GM21447 (cell line): ENCODE data around the gene CYP2W1.
A peak's percentile ranks its signal among the peaks of the same experiment; 100 is the strongest.

ENCODE experiments used
- ATAC-seq: cut with Tn5 transposase; IDR thresholded peaks from one replicate; pipeline ENCODE4 v1.9.1; 2021; ENCODE audit not compliant: unreplicated experiment

CYP2W1 gene

DNA sequence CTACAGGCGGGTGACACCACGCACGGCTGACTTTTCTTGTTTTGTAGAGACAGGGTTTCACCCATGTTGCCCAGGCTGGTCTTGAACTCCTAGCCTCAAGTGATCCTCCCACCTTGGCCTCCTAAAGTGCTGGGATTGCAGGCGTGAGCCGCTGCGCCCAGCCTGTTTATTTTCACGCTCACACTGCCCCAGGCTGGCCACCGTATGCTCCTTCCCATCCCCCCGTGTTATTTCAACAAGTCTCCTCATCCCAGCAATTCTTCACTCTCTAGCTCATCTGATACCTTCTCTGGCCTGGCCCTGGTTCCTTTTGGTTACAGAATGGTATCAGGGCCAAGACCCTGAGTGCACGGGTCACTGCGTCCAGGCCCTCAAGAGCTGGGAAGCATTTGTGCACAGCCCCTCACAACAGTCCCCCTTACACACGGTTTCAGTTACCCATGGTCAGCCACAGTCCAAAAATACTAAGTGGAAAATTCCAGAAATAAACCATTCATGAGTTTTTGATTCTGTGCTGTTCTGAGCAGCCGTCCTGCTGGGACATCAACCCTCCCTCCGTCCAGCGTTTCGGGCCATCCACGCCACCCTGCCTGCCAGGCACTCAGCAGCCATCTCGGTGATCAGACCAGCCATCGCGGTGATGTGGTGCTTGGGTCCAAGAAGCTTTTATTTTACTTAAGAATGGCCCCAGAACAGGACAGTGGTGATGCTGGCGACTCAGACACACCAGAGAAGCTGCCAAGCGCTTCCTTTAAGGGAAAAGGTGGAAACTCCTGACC is 16.5 kb upstream of the CYP2W1 start:
- no peak for ATAC-seq

DNA sequence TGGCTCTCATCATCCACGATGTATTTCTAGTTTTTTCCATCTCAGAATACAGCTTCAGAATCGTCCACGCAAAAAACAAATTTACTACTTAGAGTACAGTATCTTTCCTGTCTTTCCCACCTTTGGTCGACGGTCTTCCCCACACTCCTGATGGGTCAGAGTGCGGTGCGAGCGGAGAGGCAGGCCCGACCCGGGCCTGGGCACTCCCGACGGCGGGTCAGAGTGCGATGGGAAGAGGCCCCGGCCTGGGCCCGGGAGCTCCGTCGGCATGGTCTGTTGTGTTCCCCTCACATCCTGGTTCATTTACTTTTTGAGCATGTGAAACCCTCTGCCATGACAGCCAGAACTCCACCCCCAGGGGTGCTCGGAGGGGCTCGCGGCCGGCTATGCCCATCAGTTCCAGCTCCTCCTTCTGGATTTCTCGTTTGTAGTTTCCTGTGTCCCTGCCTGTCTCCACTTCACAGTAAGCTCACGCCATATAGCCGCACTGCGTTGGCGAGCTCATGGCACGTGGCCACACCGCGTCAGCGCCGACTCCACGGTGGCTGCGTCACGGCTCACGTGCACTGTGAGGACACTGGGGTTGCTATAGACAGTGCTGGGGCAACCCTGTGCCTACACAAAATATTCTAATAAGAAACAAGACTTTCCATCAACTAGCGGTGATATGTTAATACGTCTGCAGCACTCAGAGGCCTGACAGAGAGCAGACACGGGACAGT is 15.5 kb upstream of the CYP2W1 start:
- ATAC-seq: no peak

DNA sequence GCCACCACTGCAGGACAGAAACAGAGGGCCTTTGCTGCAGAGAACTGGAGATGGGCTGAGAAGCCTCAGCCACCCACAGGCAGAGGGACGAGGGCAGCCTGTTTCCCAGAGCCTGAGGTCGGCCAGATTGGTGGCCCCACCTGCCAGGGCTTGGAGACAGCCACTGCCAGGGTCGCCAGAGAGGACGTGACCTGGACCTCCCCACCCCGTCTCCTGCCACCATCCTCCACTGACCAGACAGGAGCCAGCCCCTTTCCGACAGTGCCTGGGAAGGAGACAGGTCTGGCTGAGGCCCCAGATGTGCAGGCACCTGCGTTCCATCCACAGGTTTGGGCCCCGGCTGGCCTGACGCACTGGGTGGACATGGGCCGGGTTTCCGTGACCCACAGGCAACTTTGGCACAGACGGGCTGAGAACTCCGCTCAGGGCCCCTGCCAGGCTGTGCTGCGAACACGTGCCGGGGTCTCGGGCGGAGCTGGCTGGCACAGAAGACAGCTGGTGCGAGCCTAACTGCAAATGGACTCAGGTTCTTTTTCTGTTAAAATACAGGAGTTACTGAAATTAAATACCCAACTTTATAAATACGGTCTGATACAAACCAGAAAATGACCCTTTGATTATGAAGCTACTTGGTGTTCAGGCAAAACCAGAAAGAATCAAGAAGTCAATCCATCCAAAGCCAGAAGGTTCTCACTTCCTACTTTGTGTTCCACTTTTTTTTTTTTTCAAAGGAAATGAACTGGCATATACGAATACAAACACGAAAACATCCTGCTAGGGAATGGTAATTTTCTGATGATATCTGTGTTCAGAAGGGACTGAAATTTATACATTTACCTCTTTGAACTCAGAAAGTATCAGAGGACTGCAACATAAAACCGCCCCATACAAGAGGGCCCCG is 14.5 kb upstream of the CYP2W1 start:
- ATAC-seq: no peak

DNA sequence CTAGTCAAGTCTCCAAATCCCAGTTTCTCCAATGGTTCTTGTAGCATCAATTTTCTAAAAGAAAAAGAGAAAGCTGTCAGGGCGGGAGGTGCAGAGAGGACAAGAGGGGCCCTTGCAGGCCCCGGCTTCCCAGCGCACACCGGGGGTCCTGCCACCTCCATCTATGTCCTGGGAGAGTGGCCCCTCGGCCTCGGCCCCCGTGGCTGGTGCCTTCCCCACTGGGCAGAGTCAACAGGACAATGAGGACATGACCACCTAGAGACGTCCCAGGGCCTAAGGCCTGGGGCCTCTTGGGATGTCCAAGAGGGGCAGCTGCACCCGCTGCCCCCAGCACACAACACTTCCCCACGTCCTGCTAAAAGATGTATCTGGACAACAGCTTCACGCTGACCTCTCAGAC is 13.6 kb upstream of the CYP2W1 start:
- ATAC-seq: no peak

DNA sequence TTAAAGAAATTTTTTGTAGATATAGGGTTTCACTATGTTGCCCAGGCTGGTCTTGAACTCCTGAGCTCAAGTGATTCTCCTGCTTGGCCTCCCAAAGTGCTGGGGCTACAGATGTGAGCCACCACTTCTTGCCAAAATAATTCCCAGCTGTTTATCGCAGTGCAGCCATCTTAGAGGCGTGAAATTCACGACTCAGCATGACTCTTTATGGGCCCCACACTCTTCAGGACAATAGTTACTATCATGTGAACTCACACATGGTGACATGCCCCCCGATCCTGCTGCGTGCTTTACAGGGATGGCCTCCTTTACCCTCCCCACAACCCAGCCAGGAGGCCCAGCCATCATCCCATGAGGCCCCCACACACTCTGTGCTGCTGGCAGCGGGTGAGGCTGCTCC is 12.2 kb upstream of the CYP2W1 start:
- no peak for ATAC-seq

DNA sequence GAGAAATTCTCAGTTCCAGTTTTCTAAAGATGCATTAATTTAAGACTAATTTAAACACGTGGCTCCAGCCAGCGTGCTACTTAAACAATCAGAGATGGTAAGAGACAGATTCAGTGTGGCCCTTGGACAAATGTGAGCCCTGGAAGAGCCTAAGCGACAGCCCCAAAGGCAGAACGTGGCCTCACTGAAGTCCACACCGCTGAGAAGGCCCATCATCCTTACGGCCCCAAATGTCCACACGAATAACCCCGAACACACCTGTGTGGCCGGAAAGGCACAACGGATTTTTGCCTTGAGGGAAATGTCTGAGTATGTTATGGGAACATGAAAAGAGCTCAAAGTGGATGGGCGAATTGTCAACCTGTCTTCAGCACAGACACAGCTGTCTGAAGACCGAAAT is 10.9 kb upstream of the CYP2W1 start:
- ATAC-seq: no peak

DNA sequence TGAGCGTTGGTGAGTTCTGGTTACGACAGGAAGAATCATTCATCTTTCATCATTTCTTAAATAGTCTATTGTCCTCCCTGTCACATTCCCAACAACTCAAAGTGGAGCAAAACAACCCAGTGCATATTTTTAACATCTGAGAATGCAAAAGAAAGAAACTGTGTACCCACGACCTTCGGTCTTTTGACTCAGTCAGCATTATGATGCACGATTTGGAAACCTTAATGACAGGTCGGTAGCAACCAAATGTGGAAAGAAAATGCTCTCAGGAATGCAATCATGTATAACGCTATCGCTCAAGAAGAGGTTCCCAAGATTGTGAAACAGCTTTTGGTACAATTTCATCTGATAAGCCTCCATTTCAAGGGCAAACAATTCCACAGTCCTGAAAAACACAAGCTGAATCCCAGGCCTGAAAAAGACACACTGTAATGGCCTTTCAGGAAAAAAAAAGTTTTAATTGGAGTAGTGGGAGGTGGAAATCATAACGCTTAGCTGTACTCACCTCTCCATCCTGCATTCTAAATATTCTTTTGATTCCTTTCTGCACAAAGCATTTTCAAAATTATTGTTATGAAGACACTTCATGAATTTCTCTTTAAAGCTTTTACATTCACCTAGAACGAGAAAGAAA is 10.2 kb upstream of the CYP2W1 start:
- ATAC-seq: no peak

DNA sequence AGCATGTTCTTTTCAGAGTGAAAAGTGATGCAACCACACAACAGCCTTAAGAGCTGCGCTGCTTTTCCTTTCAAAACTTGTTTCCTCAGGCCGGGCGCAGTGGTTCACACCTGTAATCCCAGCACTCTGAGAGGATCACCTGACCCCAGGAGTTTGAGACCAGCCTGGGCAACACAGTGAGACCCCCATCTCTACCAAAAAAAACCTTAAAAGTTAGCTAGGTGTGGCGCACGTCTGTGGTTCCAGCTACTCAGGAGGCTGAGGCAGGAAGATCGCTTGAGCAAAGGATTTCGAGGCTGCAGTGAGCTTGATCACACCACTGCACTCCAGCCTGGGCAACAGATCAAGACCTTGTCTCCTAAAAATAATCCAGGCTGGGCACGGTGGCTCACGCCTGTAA is 9.7 kb upstream of the CYP2W1 start:
- no peak for ATAC-seq

DNA sequence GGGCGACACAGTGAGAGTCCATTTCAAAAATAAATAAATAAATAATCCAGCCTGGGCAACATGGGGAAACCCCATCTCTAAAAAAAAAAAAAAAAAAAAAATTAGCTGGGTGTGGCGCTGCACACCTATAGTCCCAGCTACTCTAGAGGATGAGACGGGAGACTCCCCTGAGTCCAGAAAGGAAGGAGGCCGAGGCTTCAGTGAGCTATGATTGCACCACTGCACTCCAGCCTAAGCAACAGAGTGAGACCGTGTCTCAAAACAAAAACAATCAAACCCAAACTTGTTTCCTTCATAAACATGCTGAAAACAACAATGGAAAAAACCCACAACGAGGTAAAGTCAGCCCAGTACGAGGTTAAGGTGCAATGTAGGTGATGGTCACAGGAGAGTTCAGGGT is 8.8 kb upstream of the CYP2W1 start:
- ATAC-seq: no peak

DNA sequence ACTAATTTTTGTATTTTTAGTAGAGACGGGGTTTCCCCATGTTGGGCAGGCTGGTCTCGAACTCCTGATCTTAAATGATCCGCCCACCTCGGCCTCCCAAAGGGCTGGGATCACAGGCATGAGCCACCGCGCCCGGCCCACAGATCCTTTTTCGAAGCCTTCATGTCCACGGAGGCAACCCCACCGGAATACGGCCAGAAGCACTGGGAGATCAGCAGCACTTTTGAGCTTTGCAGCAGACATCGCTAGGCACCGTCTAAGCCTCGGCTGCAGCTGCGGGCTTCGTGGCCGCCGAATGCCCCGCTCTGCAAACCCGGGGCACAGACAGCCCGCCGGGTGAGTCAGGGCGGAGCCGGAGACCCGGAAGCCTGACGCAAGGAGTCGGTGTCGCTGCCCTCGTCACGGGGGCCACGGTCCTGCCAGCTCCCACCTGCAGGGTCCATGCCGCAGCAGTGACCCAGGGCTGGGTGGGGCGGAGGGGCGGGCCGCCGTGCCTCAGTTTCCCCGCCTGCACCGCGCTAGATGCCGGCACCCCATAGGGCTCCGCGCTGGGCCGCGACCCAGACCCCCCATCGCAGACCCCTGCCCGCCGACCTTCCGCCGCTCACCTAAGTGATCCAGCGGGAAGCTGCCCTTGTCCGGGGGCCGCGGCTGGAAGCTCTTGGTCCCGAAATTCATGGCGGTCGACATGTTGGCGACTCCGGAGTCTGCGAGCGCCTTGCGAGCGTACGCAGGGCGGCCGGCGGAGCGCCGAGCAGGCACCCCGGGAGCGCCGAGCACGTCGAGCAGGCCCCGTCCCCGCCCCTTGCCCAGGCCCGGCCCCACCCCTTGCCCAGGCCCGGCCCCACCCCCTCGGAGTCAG is 7.9 kb upstream of the CYP2W1 start, which contains the start of gene COX19:
Gene COX19 (minus strand): TSS at position 730 of the 862 bp plus-strand sequence. CDS start 40 bp downstream, at position 690.
- ATAC-seq: peak; percentile 55

DNA sequence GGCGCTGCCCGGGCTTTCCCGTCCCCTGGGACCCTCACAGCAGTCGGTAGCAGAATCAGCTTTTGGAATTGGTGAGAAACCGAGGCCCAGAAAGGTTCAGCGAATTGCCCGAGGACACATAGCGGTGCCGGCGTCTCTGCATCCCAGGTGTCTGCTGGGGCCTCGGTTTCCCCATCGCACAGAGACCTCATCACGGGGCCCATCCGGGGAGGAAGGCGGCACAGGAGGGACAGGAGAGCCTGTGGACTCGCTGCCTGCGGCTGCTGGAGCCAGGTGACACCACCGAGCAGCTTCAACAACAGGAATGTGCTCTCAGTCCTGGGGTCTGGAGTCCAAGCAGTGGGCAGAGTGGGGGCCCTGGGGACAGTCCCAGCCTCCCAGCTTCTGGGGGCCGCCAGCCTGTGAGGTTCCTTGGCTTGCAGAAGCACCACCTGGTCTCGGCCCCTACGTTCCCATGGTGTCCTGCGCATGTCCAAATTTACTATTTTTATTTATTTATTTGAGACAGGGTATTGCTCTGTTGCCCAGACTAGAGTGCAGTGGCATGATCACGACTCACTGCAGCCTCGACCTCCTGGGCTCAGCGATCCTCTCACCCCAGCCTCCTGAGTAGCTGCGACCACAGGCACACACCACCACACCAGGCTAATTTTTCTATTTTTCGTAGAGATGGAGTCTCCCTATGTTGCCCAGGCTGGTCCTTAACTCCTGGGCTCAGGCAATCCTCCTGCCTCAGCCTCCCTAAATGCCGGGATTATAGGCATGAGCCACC is 7.1 kb upstream of the CYP2W1 start:
- ATAC-seq: no peak

DNA sequence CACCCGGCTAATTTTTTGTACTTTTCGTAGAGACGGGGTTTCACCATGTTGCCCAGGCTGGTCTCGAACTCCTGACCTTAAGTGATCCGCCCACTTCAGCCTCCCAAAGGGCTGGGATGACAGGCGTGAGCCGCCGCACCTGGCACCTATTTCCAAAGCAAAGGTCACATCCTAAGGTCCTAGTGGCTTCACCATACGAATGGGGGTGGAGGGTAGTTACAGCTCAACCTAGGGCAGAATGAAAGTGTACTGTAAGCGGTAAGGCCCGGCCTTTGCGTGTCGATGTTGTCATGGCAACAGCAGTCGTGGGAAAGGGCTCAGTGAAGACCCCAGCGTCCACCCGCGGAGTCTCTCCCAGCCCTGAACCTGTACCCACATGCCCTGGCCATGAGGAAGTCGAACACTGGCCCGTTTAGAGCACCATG is 6.1 kb upstream of the CYP2W1 start:
- ATAC-seq: no peak

DNA sequence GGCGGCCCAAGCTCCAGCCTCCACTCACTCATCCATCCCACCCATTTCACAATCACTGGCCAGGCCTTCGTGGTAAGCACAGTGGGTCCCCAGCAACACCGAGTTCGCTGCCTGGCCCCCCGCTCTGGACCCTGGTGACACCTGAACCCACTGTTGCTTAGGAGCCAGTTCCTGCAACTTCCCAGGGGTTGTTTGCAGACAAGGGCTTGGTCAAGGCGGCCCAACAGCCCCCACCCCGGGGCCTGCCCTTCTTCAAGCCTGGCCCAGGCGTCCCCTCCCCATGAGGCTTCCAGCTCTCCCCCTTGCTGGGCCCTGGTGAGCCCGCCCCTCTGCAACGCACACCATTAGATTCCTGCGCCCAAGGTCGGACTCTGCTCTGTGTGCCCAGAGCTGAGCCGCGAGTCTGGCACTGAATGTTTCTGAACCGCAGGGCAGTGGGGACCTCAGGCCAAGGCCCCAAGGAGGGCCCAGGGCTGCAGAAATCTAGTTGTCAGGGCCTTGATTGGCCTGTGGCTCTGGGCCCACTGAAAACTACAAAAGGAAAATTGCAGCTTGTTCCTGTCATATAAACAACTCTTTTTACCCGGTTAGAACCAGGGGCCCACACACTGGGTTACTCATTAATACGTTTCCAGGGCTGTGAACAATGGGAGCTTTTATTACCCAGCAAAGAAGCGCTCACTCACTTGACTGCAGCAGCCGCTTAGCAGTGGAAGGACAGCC is 5.5 kb upstream of the CYP2W1 start:
- ATAC-seq: no peak

DNA sequence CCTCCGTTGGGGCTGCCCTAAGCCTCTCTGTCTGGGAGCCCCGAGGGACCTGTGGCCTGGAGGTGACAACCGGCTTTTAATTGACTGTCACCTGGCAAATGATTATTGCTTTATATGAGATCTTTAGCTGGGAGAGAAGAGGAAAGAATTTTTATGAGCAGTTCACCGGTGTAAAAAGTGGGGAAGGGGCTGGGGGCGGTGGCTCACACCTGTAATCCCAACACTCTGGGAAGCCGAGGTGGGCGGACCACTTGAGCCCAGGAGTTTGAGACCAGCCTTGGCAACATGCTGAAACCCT is 5.0 kb upstream of the CYP2W1 start:
- no peak for ATAC-seq

DNA sequence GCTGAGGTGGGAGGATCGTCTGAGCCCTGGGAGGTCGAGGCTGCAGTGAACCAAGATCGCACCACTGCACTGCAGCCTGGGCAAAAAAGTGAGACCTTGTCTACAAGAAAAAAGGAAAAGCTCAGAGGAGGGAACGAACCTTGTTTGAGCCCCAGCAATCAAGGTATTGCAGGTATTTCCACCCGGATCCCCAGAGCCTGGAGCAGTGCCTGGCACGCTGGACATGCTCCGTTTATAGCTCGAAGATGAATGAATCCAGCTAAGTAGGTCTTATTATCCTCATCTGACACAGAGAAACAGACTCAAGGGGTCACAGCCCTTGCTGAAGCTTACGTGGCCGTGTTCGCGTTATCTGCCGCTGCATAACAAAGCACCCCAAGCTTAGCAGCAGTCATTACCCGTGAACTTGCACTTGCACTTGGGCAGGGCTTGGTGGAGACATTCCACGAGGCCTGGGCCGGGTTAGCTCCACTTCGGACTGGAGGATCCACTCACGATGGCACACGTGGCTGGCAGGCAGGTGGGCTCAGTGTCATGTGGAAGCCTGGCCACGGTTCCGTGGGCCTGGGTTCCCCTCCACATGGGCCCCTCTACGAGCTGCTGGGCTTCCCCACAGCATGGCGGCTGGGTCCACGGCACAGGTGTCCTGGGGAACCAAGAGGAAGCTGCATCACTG is 4.4 kb upstream of the CYP2W1 start:
- no peak for ATAC-seq

DNA sequence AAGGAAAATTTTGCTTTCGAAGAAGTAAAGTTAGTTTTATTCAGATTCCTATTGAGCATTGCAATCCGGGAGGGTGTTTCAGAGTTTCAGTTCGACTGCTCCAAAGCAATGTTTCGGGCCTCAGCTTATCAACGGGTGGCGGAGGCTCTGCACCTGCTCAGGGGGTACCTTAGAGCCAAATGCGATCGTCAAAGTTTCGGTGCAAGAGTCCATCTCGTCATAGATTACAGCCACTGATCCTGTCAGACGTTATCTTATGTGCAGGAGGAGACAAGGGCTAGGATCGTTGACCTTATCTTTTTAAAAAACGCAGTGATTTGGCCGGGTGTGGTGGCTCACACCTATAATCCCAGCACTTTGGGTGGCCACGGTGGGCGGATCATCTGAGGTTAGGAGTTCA is 3.8 kb upstream of the CYP2W1 start:
- no peak for ATAC-seq

DNA sequence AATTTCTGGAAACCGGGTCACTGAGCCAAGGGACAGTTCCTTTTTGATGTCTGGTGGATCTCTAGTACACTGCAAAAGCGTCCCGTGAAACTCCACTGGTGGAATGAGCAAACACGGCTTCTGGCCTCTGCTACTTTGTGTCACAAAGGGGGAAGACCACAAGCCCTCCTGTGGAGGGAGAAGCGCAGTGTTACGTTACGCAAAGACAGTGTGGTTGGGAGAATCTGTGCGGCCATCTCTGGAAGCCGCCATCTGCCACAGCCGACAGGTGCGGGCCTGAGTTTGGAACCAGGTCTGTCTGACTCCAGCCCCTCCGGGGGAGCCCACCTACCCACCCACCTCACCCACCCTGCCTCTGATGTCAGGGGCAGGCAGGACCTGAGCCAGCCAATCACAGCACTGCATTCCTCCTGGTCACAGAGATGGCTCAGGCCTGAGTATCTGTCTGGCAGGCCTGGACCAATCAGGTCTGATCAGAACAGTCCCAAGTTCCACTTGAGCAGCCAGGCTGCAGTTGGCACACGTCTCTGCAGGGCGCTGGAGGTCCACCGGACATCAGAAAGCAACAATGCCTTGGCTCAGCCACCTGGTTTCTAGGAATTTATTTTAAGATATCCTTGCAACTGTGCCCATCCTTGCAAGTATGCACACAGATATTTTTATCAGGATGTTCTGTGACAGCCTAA is 3.0 kb upstream of the CYP2W1 start:
- no peak for ATAC-seq
